HG03045 (cell line): ENCODE data around the gene EPB41.
"Not testable (repeated sequence)": the region's sequence is repeated elsewhere in the genome, so short reads cannot be mapped to it uniquely, and the experiment has no call there.

ENCODE experiments used
- ATAC-seq: cut with Tn5 transposase; IDR thresholded peaks from one replicate; pipeline ENCODE4 v1.9.1; 2021; ENCODE audit warnings: mild to moderate bottlenecking, moderate library complexity; ENCODE audit not compliant: unreplicated experiment

Gene EPB41

GRCh38 chr1:29124366-29125236, 210.2 kb downstream of the EPB41 start:
- ATAC-seq: no peak

DNA sequence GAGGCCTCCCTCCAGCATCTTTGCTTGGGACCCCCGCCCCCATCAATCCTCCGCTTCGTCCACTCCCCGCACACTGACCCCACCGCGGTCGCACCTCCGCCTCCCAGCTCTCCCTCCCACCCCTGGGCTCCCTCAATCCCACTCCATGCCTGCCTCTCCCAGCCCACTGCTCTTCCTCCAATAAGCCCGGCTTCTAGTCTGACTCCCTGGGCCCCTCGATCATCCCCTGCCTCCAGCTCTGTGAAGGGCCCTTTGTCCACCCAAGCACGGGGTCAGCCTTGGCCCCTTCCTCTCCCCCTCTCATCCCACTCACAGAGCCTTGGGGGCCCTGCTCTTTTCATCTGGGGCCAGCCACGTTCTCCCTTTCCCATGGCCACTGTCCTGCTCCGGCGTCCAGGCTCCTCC, 210.9 kb downstream of the EPB41 start:
- ATAC-seq: no peak

DNA sequence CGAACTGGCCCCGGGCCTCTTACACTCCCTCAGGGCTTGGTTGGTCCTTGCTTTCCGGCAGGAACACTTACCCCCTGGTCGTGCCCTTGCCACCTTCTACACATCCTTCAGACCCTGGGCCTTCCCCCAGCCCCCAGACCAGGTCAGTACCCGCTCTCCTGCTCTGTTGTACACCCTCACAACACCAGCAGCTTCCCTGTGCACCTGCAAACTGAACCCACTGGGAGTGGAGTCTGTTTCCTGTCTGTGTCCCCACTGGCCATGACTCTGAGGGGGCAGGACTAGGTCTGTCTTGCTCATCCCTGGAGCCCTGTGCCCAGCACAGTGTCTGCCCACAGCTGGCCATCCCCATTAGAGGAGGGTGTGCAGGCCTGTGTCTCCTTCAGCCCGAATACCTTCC, 211.4 kb downstream of the EPB41 start:
- ATAC-seq: no peak

DNA sequence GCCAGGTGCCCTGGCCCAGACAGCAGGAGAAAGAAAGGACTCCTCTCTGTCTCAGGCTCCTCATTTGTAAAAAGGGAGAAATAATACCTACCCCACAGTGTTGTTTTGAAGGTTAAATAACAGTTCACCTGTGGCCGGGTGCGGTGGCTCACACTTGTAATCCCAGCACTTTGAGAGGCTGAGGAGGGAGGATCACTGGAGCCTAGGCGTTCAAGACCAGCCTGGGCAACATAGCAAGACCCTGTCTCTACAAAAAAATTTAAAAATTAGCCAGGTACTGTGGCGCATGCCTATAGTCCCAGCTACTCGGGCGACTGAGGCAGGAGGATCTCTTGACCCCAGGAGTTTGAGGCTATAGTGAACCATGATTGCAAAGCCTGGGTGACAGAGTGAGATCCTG, 211.8 kb downstream of the EPB41 start:
- no peak for ATAC-seq

GRCh38 chr1:29128739-29129138, 214.4 kb downstream of the EPB41 start:
- no peak for ATAC-seq

DNA sequence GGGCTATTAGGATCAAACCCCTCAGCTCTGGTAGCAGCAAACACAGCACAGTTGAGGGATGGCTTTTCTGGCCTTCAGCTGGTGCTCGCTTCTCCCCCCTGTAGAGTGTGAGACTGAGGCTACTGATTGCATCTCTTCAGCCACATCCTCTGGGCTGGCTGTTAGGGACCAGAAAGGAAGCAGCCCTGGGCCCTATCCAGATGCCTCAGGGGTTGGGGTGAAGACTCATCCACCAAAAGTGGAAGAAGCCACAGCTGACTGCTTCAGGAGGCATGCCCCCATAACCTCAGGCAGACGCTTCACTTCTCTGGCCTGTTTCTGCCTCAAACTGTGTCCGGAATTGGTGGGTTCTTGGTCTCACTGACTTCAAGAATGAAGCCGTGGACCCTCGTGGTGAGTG, 215.5 kb downstream of the EPB41 start:
- ATAC-seq: no peak

GRCh38 chr1:29131056-29131455, 216.7 kb downstream of the EPB41 start:
- not testable (repeated sequence) for ATAC-seq

DNA sequence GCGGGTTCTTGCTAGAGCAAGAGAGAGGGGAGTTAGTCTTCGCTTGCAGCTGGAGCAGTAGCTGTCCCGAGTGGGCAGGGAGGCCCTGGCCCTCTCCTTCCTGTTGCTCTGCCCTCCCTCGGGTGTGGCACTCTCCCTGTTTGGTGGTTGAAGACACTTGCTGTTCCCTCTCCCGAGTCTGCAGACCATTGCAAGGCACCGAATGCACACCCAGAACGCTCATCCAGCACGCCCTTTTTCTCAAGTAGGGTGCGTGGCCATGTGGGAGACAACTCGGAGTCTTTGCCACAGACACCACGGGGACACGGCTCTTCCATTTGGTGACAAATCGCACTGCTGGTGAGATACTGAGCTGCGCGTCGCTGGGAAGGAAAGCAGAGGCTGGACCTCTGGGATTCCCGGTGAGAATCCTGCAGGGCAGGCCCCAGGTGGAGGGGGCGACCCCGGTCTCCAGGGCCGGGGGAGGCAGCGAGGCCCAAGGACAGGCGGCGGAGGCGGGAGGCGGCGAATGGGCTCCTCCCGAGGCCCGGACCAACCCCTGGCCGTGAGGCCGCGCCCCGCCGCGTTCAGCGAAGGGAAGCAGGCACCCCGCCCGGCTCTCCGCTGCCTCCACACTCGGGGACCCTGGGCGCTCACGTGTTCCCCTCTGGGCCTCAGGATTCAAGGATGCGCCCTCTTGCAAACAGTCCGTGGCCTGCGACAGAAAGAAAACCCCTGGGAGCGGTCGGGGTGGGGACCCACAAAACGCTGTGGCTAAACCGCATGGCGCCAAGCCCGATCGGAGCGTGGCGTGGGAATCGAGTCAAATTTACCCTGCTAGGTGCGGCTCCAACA, 219.7 kb downstream of the EPB41 start:
- ATAC-seq: no peak

- ATAC-seq: no peak
Observed at GRCh38 chr1:29134695-29135028, 220.3 kb downstream of the EPB41 start.

DNA sequence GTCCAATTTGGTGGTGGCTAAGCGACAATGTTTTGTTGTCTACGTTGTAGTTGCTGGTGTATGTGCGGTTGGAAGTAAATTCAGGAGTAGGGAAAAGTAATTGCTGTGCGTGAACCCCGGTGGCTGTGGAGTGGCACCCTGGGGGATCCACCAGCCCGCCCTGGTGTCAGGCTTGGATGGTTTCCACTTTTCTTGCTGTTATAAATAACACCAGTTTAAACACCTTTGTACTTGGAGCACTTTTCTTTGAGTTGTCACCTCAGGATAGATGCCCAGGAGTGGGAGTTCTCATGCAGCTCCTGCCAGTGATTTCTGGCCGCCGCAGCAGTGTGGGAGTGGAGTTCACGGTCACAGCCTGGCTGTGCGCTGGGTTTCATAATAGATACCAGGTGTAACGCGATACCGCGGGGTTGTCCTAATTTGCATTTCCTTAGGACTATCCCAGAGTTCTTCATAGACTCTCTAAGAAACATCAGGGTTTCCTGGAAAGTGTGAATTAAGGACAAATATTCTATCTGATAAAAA, 222.1 kb downstream of the EPB41 start:
- no peak for ATAC-seq

DNA sequence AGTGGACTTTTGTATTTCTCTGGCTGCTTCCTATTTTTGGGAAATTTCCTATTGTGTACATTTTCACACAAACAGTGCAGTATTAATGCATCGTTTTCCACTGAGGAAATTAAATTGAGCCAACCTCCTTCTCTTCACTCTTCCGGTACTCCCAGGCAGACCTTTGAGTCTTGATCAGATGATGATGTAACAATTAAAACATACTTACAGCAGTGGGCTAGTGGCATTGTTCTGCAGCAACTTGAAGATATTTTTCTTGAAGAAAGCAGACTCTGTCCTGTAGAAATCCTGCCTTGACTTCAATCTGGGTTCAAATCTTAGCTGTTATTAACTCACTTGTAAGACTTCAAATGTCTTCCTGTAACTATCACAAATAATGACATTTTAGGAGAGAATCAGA, 228.3 kb downstream of the EPB41 start:
- no peak for ATAC-seq

- no peak for ATAC-seq
Observed at GRCh38 chr1:29144178-29144577, 229.8 kb downstream of the EPB41 start.

GRCh38 chr1:29145739-29146437, 231.5 kb downstream of the EPB41 start:
- ATAC-seq: no peak

DNA sequence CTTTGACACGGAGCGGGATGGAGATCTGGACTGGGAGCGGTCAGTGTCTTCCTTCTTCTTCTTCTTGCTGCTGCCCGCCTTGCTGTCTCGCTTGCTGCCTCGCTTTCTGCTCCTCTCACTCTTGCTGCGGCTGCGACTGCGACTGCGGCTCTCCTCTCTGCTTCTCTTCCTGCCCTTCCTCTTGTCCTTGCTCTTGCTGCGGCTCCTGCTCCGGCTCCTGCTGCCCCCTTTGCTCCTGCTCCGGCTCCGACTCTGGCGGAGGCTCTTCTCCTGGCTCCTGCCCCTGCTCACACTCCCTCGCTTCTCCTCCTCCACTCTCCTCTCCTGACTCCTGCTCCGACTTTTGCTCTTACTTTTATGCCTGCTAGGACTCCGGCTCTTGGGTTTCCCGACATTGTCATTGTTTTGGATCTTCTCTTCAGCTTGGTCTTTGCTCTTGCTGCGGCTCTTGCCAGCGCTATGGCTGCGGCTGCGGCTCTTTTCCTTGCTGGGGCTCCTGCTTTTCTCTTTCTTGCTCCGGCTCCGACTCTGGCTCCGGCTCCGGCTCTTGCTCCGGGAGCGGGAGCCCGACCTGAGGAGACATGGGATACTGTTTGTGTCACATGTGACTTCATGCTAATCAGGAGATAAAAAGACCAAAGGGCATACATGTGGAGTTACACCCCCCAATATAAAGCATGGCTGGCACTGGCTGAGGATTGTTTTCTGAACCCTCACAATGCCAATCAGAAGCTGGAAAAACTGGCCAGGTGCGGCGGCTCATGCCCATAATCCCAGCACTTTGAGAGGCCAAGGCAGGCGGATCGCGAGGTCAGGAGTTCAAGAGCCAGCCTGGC, 234.5 kb downstream of the EPB41 start:
- no peak for ATAC-seq

DNA sequence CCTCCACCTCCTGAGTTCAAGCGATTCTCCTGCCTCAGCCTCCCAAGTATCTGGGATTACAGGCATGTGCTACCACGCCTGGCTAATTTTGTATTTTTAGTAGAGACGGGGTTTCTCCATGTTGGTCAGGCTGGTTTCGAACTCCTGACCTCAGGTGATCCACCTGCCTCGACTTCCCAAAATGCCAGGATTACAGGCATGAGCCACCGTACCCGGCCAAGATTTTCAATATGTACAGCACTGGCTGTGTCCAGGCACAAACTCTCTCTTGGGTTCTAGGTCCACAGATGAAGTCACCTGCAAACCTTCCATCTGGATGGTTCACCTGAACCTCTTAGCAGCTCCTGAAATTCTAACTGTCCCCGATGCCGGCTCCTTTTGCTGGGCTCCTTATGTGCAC, 236.0 kb downstream of the EPB41 start:
- not testable (repeated sequence) for ATAC-seq

DNA sequence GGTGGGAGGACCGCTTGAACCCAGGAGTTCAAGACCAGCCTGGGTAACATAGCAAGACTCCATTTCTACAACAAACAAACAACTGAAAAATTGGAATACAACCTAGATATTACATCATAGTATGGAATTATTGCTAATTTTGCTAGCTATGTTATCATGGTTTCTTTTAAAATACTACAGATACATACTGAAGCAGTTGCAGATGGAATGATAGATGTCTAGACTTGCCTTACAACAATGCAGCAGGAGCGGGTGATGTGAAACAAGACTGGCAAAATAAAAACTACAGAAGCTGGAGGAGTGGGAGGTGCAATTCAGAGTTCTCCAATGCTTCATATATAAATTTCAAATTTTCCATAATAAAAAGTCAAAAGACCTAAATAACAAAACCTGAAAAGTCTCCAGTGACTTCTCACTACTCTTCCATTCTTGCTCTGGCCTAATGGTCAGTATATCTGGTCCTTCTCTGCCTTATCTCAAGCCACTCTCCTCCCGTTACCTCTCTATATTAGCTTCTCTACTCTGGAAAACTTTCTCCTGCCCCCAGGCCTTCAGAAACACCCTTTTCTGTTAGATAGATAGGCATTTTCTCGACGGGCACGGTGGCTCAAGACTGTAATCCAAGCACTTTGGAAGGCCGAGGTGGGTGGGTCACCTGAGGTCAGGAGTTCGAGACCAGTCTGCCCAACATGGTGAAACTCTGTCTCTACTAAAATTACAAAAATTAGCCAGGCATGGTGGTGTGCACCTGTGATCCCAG, 237.9 kb downstream of the EPB41 start:
- ATAC-seq: no peak

DNA sequence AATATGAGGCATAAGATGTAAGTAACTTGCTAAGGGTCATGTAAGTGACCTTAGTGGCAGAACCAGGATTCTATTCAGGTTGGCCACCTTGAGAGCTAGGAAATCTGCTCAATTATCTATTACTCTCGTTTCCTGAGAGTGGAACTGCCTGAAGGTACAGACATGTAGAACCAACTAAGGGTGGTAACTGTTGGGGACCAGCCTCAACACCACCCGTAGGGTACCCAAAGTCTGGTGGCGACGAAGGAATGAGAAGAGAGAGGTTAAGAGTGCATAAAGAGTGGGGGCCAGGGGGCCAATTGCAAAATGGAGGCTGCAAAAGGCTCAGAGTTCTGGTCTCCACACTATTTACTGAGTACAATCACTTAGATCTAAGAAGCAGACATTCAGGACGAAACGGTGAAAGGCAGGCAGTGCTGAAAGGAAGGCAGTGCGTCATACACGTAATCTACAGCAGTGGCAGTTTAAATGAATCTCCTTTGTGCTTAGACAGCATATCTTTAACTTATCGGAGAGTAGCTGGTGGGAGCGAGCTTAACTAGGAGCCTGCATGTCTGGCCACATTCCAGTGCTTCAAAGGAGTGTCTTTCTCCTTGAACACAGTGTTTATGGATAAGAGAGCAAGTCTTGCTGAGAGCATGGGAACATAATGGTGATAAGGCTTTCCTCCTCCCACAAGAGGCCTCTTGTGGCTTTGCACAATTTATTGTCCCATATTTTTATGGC, 242.3 kb downstream of the EPB41 start:
- ATAC-seq: no peak

DNA sequence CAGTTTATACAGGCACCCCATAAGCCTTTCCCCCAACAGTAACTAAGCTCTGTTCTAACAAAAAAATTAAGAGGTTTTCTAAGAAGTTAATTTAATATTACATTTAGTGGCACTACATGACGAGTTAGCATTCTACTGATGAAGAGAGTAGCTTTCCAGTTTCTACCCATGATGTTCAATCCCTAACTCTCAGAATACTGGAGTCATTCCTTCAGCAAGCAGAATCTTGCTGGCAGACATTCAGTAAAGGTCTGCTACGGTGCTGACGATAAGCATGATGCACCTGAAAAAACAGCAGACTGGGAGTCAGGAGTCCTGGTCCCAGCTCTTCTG, 242.9 kb downstream of the EPB41 start:
- ATAC-seq: no peak

- ATAC-seq: no peak
Observed at GRCh38 chr1:29159773-29160172, 245.4 kb downstream of the EPB41 start.
